ENCODE data around the gene SRPRB. TPM values are rescaled to one million over a fixed set of nuclear protein-coding genes. Genes with fewer than 3 reads are reported as not detected.

Gene SRPRB
- total RNA-seq, 1 donor from 2014 or later = 111 TPM

GRCh38 chr3:133833880-133834620 lies 28.4 kb downstream of the SRPRB start:
- no peak for FAIRE-seq
- TF ChIP-seq CTCF (IDR thresholded peaks at IDR 0.05; ENCODE audit: insufficient read depth, low read length, severe bottlenecking) = no peak
- DNase-seq (ENCODE audit: low read depth) = no peak

GRCh38 chr3:133834621-133835417 lies 29.2 kb downstream of the SRPRB start:
- Histone ChIP-seq H3K4me3 (ENCODE audit: low read depth, low read length) (no peak overlapping the region), H3K27me3 (ENCODE audit: control insufficient read depth, insufficient read depth, low read length) (no peaks in the 10 kb centered on the region), H3K36me3 (ENCODE audit: control insufficient read depth, insufficient read depth, low read length) (no peaks in the 10 kb centered on the region)
- DNase-seq (ENCODE audit: low read depth) (no peak), FAIRE-seq (no peak)
- TF ChIP-seq CTCF (IDR thresholded peaks at IDR 0.05; ENCODE audit: insufficient read depth, low read length, severe bottlenecking) = no peak

More at GRCh38 chr3:133833880-133834620, 28.4 kb downstream of the SRPRB start:
- Histone ChIP-seq H3K36me3 (ENCODE audit: control insufficient read depth, insufficient read depth, low read length) (no peaks in the 10 kb centered on the region), H3K4me3 (ENCODE audit: low read depth, low read length) (no peak overlapping the region), H3K27me3 (ENCODE audit: control insufficient read depth, insufficient read depth, low read length) (no peaks in the 10 kb centered on the region)

GRCh38 chr3:133835418-133835743 lies 29.8 kb downstream of the SRPRB start:
- no peak for TF ChIP-seq CTCF (IDR thresholded peaks at IDR 0.05; ENCODE audit: insufficient read depth, low read length, severe bottlenecking)
- no peak overlapping the region for H3K4me3 ChIP-seq (ENCODE audit: low read depth, low read length)
- FAIRE-seq = no peak

GRCh38 chr3:133835961-133836360 lies 30.3 kb downstream of the SRPRB start:
- no peak for DNase-seq (ENCODE audit: low read depth)
- H3K36me3 ChIP-seq (ENCODE audit: control insufficient read depth, insufficient read depth, low read length) = no peaks in the 10 kb centered on the region
- no peak overlapping the region for H3K4me3 ChIP-seq (ENCODE audit: low read depth, low read length)
- FAIRE-seq = no peak
- H3K27me3 ChIP-seq (ENCODE audit: control insufficient read depth, insufficient read depth, low read length) = no peaks in the 10 kb centered on the region
- TF ChIP-seq CTCF (IDR thresholded peaks at IDR 0.05; ENCODE audit: insufficient read depth, low read length, severe bottlenecking) = no peak

More at GRCh38 chr3:133835418-133835743, 29.8 kb downstream of the SRPRB start:
- H3K27me3 ChIP-seq (ENCODE audit: control insufficient read depth, insufficient read depth, low read length) = no peaks in the 10 kb centered on the region
- H3K36me3 ChIP-seq (ENCODE audit: control insufficient read depth, insufficient read depth, low read length) = no peaks in the 10 kb centered on the region
- no peak for DNase-seq (ENCODE audit: low read depth)

GRCh38 chr3:133836497-133837158 lies 31.0 kb downstream of the SRPRB start:
- Histone ChIP-seq H3K27me3 (ENCODE audit: control insufficient read depth, insufficient read depth, low read length) (no peaks in the 10 kb centered on the region), H3K4me3 (ENCODE audit: low read depth, low read length) (no peak overlapping the region), H3K36me3 (ENCODE audit: control insufficient read depth, insufficient read depth, low read length) (no peaks in the 10 kb centered on the region)
- no peak for DNase-seq (ENCODE audit: low read depth)
- no peak for TF ChIP-seq CTCF (IDR thresholded peaks at IDR 0.05; ENCODE audit: insufficient read depth, low read length, severe bottlenecking)
- FAIRE-seq = no peak

All from bronchial epithelial cell (primary cell).